ENCODE data around the gene CRBN. TPM values are rescaled to one million over a fixed set of nuclear protein-coding genes. Genes with fewer than 3 reads are reported as not detected.

The CRBN gene
- total RNA-seq, 4 donors from 2014 or later = 40.2 to 207 (median 74.5) TPM

DNA sequence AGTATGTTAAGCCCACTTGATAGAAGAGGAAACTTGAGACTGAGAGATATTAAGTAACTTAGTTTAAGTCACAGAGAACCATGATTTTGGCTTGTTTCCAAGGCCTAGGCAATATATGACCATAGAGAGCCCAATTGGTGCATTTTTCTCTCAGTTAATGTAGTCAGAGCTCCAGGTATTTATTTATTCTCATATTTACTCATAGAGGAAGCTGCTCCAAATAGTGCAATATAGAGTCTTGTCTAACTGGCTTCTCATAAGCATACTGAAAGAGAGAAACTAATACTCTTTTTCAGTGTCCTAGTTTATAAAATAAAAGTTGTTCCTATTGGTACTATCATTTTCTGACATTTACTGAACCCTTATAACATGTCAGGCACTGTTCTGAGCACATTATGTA is 37.6 kb downstream of the CRBN start:
- intact Hi-C loops (cut with DNase I; ENCODE audit: low total_unique reads) = no loop called here
- Histone ChIP-seq H3K4me3 (no peak overlapping the region), H3K27ac (no peak overlapping the region), H3K27me3 (no peaks in the 10 kb centered on the region), H3K4me1 (no peaks in the 10 kb centered on the region), H3K36me3 (no peaks in the 10 kb centered on the region), H3K9me3 (no peaks in the 10 kb centered on the region)
- TF ChIP-seq, protein P1, sequence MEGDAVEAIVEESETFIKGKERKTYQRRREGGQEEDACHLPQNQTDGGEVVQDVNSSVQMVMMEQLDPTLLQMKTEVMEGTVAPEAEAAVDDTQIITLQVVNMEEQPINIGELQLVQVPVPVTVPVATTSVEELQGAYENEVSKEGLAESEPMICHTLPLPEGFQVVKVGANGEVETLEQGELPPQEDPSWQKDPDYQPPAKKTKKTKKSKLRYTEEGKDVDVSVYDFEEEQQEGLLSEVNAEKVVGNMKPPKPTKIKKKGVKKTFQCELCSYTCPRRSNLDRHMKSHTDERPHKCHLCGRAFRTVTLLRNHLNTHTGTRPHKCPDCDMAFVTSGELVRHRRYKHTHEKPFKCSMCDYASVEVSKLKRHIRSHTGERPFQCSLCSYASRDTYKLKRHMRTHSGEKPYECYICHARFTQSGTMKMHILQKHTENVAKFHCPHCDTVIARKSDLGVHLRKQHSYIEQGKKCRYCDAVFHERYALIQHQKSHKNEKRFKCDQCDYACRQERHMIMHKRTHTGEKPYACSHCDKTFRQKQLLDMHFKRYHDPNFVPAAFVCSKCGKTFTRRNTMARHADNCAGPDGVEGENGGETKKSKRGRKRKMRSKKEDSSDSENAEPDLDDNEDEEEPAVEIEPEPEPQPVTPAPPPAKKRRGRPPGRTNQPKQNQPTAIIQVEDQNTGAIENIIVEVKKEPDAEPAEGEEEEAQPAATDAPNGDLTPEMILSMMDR (IDR thresholded peaks at IDR 0.05) = no peak
- no peak for TF ChIP-seq POLR2A (IDR thresholded peaks at IDR 0.05)
- DNase-seq = no peak

DNA sequence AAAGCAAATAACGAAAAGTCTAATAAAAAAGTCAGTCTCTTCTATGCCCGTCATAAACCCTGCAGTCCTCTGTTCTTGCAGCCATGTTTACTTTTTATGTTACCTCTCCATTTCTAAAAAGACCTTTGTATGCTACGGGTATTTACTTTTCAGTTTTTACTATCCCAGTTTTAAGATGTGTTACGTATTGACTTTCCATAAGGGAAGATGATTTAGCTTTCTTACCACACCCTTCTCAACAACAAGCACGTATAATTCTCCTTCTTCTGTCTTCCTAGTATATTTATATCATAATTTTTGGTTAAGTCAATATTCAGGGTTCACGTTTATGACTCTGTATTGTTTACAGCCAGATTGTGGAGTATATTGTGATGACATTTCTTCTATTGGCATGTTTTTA is 42.0 kb downstream of the CRBN start:
- no peak overlapping the region for H3K27ac ChIP-seq
- no peaks in the 10 kb centered on the region for H3K27me3 ChIP-seq
- intact Hi-C loops (cut with DNase I; ENCODE audit: low total_unique reads) = no loop called here
- no peaks in the 10 kb centered on the region for H3K4me1 ChIP-seq
- no peaks in the 10 kb centered on the region for H3K9me3 ChIP-seq
- no peak overlapping the region for H3K4me3 ChIP-seq
- TF ChIP-seq, protein P1 (IDR thresholded peaks at IDR 0.05) = no peak
- no peak for TF ChIP-seq POLR2A (IDR thresholded peaks at IDR 0.05)
- H3K36me3 ChIP-seq = peaks cover 0 to 3% of the 10 kb centered on the region in 2 donors
- DNase-seq = no peak

DNA sequence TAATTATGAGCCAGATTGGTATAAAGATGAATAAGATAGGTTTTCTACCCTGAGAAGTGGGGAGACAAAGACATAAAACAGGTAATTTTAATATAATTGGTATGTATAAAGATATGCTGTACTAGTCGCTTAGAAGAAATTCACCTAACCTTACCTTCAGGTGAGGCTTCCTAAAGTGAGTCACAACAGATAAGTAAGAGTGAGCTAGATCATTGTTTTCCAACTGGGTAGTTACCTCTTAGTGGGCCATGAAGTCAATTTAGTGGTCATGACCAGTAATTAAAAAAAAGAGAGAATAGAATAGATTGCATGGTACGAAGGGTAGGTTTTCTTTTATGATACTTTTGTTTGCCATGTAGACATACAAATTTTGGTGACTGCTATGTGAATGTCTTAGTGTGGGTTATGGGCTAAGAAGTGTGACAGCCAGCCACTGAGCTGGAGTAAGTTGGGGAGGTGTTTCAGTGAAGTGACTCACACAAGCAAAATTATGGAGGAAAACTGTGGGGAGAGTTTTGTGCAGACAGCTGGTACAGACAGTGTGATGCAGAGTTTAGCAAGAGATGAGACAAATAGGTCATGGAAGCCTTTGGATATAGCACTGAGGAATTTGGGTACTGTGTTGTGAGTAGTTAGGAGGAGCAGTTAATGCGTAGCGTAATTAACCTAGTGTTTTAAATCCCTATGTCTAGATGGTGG is 44.6 kb downstream of the CRBN start:
- no peak for TF ChIP-seq POLR2A (IDR thresholded peaks at IDR 0.05)
- TF ChIP-seq, protein P1 (IDR thresholded peaks at IDR 0.05) = no peak
- Histone ChIP-seq H3K4me1 (no peaks in the 10 kb centered on the region), H3K4me3 (no peak overlapping the region), H3K9me3 (no peaks in the 10 kb centered on the region), H3K36me3 (peaks cover 0 to 3% of the 10 kb centered on the region in 2 donors), H3K27me3 (no peaks in the 10 kb centered on the region), H3K27ac (no peak overlapping the region)
- intact Hi-C loops (cut with DNase I; ENCODE audit: low total_unique reads) = no loop called here
- DNase-seq = no peak

DNA sequence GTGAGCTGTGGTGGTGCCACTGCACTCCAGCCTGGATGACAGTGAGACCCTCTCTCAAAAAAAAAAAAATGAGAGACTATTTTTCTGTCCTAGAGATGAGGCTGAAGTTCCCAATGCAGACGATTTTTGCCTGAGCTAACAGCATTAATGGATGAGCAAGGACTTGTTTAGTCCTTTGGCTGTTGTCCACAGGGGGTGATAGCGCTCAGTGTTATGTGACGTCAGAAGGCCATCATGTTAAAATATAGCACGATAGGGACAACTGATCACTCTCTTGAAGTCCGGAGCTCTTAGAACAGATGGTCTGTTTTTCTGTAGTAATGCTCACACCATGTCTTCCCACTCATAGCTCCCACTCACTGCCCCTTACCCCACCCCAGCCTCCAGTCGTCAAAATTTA is 46.0 kb downstream of the CRBN start:
- Histone ChIP-seq H3K9me3 (no peaks in the 10 kb centered on the region), H3K27me3 (no peaks in the 10 kb centered on the region), H3K4me3 (no peak overlapping the region), H3K4me1 (no peaks in the 10 kb centered on the region), H3K27ac (no peak overlapping the region), H3K36me3 (peaks cover 0 to 3% of the 10 kb centered on the region in 2 donors)
- intact Hi-C loops (cut with DNase I; ENCODE audit: low total_unique reads) = no loop called here
- TF ChIP-seq, protein P1 (IDR thresholded peaks at IDR 0.05) = no peak
- TF ChIP-seq POLR2A (IDR thresholded peaks at IDR 0.05) = no peak
- DNase-seq = no peak

DNA sequence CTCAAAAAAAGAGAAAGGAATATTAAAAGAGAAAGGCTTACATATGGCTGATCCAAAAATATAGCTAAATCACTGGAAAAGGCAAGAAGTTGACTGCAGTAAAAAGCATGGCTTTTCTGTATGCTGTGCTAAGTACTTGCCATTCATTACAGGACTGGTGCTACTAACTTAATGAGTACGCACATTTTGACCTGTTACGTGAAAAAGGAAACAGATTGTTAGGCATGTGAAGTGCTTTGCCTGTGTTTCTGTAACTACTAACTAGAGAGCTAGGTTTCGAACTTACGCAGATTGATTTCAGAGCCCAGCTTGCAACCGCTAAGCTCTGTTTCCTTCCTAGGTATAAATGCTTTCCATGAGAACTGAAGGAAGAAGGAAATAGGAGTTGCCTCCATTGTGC is 49.9 kb downstream of the CRBN start:
- no peak for TF ChIP-seq POLR2A (IDR thresholded peaks at IDR 0.05)
- TF ChIP-seq, protein P1 (IDR thresholded peaks at IDR 0.05) = no peak
- Histone ChIP-seq H3K9me3 (no peaks in the 10 kb centered on the region), H3K4me1 (no peaks in the 10 kb centered on the region), H3K27ac (no peak overlapping the region), H3K27me3 (no peaks in the 10 kb centered on the region), H3K4me3 (no peak overlapping the region), H3K36me3 (no peaks in the 10 kb centered on the region)
- intact Hi-C loops (cut with DNase I; ENCODE audit: low total_unique reads) = no loop called here
- DNase-seq = no peak

All from uterus (tissue), 4 donors.